HepG2 (cell line): ENCODE results near the gene ZNF227. TPM values are rescaled to one million over a fixed set of nuclear protein-coding genes. Genes with fewer than 3 reads are reported as not detected.

ENCODE experiments used
- BCL6 ChIP-seq: IDR thresholded peaks from 2 replicates; pipeline ENCODE4 v1.6.1; 2016; ENCODE audit warnings: missing genetic modification reagents, missing compliant biosample characterization
- FLYWCH1 ChIP-seq: sonication (generic); formaldehyde crosslinking; IDR thresholded peaks from 2 replicates; pipeline ENCODE4 v1.8.1; 2023; ENCODE audit warnings: mild to moderate bottlenecking, missing genetic modification reagents
- GTF2F1 ChIP-seq: fragments of 150-350 bp; IDR thresholded peaks from 2 replicates; pipeline ENCODE4 v1.6.1; 2014; ENCODE audit warnings: low read length
- HCFC1 ChIP-seq: fragments of 150-350 bp; IDR thresholded peaks from 2 replicates; pipeline ENCODE4 v1.6.1; 2014; ENCODE audit warnings: low read depth, low read length
- KAT8 ChIP-seq: IDR thresholded peaks from 2 replicates; pipeline ENCODE4 v1.6.1; 2016; ENCODE audit warnings: missing genetic modification reagents, missing compliant biosample characterization
- PHF20 ChIP-seq: sonication (generic); formaldehyde crosslinking; IDR thresholded peaks from 2 replicates; pipeline ENCODE4 v1.5.0; 2020; ENCODE audit warnings: mild to moderate bottlenecking, missing genetic modification reagents
- ZFP37 ChIP-seq: sonication (generic); formaldehyde crosslinking; IDR thresholded peaks from 2 replicates; pipeline ENCODE4 v1.4.0; 2020; ENCODE audit warnings: missing genetic modification reagents, borderline replicate concordance
- ZFY ChIP-seq: sonication (generic); formaldehyde crosslinking; IDR thresholded peaks from 2 replicates; pipeline ENCODE4 v1.4.0; 2020; ENCODE audit warnings: missing genetic modification reagents
- ZNF317 ChIP-seq: sonication (generic); formaldehyde crosslinking; IDR thresholded peaks from 2 replicates; pipeline ENCODE4 v1.5.0; 2020; ENCODE audit warnings: mild to moderate bottlenecking, missing genetic modification reagents
- ZNF788 ChIP-seq: sonication (generic); formaldehyde crosslinking; IDR thresholded peaks from 2 replicates; pipeline ENCODE4 v1.5.0; 2020; ENCODE audit warnings: mild to moderate bottlenecking, missing genetic modification reagents, borderline replicate concordance
- ZNF816 ChIP-seq: sonication (generic); formaldehyde crosslinking; IDR thresholded peaks from 2 replicates; pipeline ENCODE4 v1.8.0; 2022; ENCODE audit warnings: missing genetic modification reagents, mild to moderate bottlenecking, borderline replicate concordance
- ZZZ3 ChIP-seq: sonication (generic); formaldehyde crosslinking; IDR thresholded peaks from 2 replicates; pipeline ENCODE4 v1.4.0; 2020; ENCODE audit warnings: missing genetic modification reagents, mild to moderate bottlenecking, borderline replicate concordance
- polyA plus RNA-seq, 8 experiments: library from polyadenylated mRNA; depleted of rRNA in 3 of 8; stranded (reverse) in 7 of 8; unstranded in 1 of 8; fragments of >200 nt; fragmentation: Illumina TruSeq in 4 of 8; extraction: Trizol in 4 of 8; gene quantifications; 2 replicates each; pipeline versions ENCODE4 v1.2.1 to v1.2.3, GENCODE V29; 2011 to 2016; ENCODE audit warnings: low read depth in 4 of 8, missing spikeins in 1 of 8, mixed read lengths in 1 of 8; ENCODE audit not compliant: insufficient read depth in 1 of 8
- total RNA-seq, 5 experiments: library from RNA; depleted of rRNA; stranded (reverse); fragments of >200 nt; fragmentation: Illumina TruSeq; extraction: Trizol; gene quantifications; 2 replicates each; pipeline ENCODE4 v1.2.3, GENCODE V29; 2016; ENCODE audit warnings: low read depth in 1 of 5
- TF ChIP-seq, protein P1 (sequence below): sonication (generic); formaldehyde crosslinking; IDR thresholded peaks from 2 replicates; pipeline ENCODE4 v1.5.1; 2020; ENCODE audit warnings: mild to moderate bottlenecking, missing genetic modification reagents, moderate library complexity
- TF ChIP-seq, protein P2 (sequence below): IDR thresholded peaks from 2 replicates; pipeline ENCODE4 v1.6.1; 2016; ENCODE audit warnings: mild to moderate bottlenecking
- TF ChIP-seq, protein P3 (sequence below): IDR thresholded peaks from 2 replicates; pipeline ENCODE4 v1.6.1; 2016; ENCODE audit warnings: low read depth
- TF ChIP-seq, protein P4 (sequence below): sonication (generic); formaldehyde crosslinking; IDR thresholded peaks from 2 replicates; pipeline ENCODE4 v1.4.0; 2020; ENCODE audit warnings: missing genetic modification reagents
- TF ChIP-seq, protein P5 (sequence below): sonication (generic); formaldehyde crosslinking; IDR thresholded peaks from 2 replicates; pipeline ENCODE4 v1.4.0; 2020; ENCODE audit warnings: missing genetic modification reagents, borderline replicate concordance
- TF ChIP-seq, protein P6 (sequence below), 2 experiments: IDR thresholded peaks; 2 replicates each; pipeline ENCODE4 v1.6.1; 2011 to 2012; ENCODE audit warnings: low read length in 2 of 2, borderline replicate concordance in 1 of 2, low read depth in 1 of 2, mild to moderate bottlenecking in 1 of 2, moderate library complexity in 1 of 2

ZNF227 gene
- total and polyA plus RNA-seq, 2 of the 13 experiments (the other 11 are each of a cell fraction or from before 2014, with no cell fraction given): 3.1 to 16.8 TPM

DNA sequence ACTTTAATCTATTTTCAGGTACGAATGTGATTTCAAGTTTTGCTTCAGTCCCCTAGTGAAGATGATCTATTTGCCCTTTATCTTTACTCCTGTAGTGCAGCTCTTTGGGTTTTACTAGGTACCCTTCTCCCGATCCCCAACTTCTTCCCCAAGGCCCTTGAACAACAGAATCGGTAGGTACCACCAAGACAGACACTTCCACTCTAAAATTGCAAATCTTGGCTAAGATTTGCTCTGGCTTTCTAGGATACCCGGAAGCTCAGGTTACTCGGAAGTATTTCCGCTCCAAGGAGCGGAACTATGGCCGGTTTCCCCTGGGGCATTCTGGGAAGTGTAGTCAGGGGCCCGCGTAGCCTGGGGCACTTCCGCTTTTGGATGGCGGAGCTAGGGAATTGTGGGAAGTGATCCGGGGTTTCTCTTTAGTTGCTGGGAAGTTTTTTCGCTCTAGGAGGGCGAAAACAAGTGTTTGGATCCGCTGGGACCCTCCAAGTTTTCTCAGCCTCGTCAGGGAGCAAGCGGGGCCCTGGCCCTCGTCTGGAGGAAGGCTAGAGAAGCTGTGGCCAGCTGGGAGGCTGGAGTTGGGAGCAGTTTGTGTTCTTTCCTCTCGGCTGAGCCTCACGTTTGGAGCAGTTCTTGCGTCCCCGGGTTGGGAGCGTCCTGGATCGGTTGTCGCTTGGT, 5.1 kb upstream of the ZNF227 start (continued):
- TF ChIP-seq KAT8 (CRISPR knock-in tag) (peak; percentile 98), ZNF317 (CRISPR knock-in tag) (peak; percentile 66; the same call in 1 of the 2 replicates), FLYWCH1 (CRISPR knock-in tag) (no peak), HCFC1 (peak; percentile 94), PHF20 (peak; percentile 92), ZNF816 (no peak), BCL6 (CRISPR knock-in tag) (peak; percentile 99), ZFY (peak; percentile 43; the same call in 1 of the 2 replicates), GTF2F1 (no peak), ZNF788 (CRISPR knock-in tag) (peak; percentile 27; the same call in 1 of the 2 replicates), ZZZ3 (CRISPR knock-in tag) (peak; percentile 71; the same call in 1 of the 2 replicates), ZFP37 (CRISPR knock-in tag) (no peak)
- TF ChIP-seq, protein P1, sequence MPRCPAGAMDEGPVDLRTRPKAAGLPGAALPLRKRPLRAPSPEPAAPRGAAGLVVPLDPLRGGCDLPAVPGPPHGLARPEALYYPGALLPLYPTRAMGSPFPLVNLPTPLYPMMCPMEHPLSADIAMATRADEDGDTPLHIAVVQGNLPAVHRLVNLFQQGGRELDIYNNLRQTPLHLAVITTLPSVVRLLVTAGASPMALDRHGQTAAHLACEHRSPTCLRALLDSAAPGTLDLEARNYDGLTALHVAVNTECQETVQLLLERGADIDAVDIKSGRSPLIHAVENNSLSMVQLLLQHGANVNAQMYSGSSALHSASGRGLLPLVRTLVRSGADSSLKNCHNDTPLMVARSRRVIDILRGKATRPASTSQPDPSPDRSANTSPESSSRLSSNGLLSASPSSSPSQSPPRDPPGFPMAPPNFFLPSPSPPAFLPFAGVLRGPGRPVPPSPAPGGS (CRISPR knock-in tag): no peak
- TF ChIP-seq, protein P2, sequence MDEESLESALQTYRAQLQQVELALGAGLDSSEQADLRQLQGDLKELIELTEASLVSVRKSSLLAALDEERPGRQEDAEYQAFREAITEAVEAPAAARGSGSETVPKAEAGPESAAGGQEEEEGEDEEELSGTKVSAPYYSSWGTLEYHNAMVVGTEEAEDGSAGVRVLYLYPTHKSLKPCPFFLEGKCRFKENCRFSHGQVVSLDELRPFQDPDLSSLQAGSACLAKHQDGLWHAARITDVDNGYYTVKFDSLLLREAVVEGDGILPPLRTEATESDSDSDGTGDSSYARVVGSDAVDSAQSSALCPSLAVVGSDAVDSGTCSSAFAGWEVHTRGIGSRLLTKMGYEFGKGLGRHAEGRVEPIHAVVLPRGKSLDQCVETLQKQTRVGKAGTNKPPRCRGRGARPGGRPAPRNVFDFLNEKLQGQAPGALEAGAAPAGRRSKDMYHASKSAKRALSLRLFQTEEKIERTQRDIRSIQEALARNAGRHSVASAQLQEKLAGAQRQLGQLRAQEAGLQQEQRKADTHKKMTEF (CRISPR knock-in tag): peak; percentile 66
- TF ChIP-seq, protein P3, sequence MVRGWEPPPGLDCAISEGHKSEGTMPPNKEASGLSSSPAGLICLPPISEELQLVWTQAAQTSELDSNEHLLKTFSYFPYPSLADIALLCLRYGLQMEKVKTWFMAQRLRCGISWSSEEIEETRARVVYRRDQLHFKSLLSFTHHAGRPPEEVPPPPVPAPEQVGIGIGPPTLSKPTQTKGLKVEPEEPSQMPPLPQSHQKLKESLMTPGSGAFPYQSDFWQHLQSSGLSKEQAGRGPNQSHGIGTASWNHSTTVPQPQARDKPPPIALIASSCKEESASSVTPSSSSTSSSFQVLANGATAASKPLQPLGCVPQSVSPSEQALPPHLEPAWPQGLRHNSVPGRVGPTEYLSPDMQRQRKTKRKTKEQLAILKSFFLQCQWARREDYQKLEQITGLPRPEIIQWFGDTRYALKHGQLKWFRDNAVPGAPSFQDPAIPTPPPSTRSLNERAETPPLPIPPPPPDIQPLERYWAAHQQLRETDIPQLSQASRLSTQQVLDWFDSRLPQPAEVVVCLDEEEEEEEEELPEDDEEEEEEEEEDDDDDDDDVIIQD: no peak
- TF ChIP-seq, protein P4, sequence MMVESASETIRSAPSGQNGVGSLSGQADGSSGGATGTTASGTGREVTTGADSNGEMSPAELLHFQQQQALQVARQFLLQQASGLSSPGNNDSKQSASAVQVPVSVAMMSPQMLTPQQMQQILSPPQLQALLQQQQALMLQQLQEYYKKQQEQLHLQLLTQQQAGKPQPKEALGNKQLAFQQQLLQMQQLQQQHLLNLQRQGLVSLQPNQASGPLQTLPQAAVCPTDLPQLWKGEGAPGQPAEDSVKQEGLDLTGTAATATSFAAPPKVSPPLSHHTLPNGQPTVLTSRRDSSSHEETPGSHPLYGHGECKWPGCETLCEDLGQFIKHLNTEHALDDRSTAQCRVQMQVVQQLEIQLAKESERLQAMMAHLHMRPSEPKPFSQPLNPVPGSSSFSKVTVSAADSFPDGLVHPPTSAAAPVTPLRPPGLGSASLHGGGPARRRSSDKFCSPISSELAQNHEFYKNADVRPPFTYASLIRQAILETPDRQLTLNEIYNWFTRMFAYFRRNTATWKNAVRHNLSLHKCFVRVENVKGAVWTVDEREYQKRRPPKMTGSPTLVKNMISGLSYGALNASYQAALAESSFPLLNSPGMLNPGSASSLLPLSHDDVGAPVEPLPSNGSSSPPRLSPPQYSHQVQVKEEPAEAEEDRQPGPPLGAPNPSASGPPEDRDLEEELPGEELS: no peak
- TF ChIP-seq, protein P5, sequence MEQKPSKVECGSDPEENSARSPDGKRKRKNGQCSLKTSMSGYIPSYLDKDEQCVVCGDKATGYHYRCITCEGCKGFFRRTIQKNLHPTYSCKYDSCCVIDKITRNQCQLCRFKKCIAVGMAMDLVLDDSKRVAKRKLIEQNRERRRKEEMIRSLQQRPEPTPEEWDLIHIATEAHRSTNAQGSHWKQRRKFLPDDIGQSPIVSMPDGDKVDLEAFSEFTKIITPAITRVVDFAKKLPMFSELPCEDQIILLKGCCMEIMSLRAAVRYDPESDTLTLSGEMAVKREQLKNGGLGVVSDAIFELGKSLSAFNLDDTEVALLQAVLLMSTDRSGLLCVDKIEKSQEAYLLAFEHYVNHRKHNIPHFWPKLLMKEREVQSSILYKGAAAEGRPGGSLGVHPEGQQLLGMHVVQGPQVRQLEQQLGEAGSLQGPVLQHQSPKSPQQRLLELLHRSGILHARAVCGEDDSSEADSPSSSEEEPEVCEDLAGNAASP (CRISPR knock-in tag): 0 out of 2 replicates have a peak, but pooled peaks have one; percentile 12
- TF ChIP-seq, protein P6, sequence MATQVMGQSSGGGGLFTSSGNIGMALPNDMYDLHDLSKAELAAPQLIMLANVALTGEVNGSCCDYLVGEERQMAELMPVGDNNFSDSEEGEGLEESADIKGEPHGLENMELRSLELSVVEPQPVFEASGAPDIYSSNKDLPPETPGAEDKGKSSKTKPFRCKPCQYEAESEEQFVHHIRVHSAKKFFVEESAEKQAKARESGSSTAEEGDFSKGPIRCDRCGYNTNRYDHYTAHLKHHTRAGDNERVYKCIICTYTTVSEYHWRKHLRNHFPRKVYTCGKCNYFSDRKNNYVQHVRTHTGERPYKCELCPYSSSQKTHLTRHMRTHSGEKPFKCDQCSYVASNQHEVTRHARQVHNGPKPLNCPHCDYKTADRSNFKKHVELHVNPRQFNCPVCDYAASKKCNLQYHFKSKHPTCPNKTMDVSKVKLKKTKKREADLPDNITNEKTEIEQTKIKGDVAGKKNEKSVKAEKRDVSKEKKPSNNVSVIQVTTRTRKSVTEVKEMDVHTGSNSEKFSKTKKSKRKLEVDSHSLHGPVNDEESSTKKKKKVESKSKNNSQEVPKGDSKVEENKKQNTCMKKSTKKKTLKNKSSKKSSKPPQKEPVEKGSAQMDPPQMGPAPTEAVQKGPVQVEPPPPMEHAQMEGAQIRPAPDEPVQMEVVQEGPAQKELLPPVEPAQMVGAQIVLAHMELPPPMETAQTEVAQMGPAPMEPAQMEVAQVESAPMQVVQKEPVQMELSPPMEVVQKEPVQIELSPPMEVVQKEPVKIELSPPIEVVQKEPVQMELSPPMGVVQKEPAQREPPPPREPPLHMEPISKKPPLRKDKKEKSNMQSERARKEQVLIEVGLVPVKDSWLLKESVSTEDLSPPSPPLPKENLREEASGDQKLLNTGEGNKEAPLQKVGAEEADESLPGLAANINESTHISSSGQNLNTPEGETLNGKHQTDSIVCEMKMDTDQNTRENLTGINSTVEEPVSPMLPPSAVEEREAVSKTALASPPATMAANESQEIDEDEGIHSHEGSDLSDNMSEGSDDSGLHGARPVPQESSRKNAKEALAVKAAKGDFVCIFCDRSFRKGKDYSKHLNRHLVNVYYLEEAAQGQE (IDR thresholded peaks at IDR 0.05; ENCODE audit: borderline replicate concordance in 1 of 2, low read depth in 1 of 2, low read length in 2 of 2): no peak
